K562 (cell line): ENCODE data around the gene A4GALT. TPM values are rescaled to one million over a fixed set of nuclear protein-coding genes. Genes with fewer than 3 reads are reported as not detected.

Experiments
- ATAC-seq: fragments of 200-7000 bp; cut with Tn5 transposase; 3 replicates; pipeline ENCODE4 v1.9.1; 2020; ENCODE audit warnings: moderate library complexity
- BruUV-seq: library from RNA; stranded (reverse); fragments of 400-500 nt; replicated peaks from 2 replicates; lab custom pipeline; 2021; lab: Mats Ljungman, UMichigan
- CTCF ChIA-PET: fragments of 300-600 bp; formaldehyde crosslinking; extraction: SDS; loops from one replicate; lab custom pipeline; 2021; ENCODE audit warnings: low intra/inter-chr PET ratio; lab: Yijun Ruan, JAX
- POLR2A ChIA-PET: fragments of 300-600, 350-650 bp; sonication (Branson Sonifier 250); formaldehyde crosslinking; extraction: SDS; loops from one replicate; lab custom pipeline; 2021; ENCODE audit warnings: antibody characterized with exemption, inconsistent platforms; lab: Yijun Ruan, JAX
- DNase-seq, 4 experiments: peaks; one replicate each; pipeline versions ENCODE4 v3.0.0 to v3.0.0-alpha.2; 2011 to 2018; ENCODE audit warnings: low spot score in 3 of 4, mixed read lengths in 3 of 4; ENCODE audit errors: extremely low read depth in 1 of 4
- FAIRE-seq: peaks from 2 replicates; lab custom pipeline; 2011; peaks lifted over from hg19 to GRCh38; lab: Jason Lieb, UNC
- H2AFZ ChIP-seq: 2 replicates; pipeline ENCODE4 v1.6.0; 2011; ENCODE audit warnings: low read depth, low read length, control low read depth, inconsistent platforms
- H3K27ac ChIP-seq: fragments of 200-600 bp; 3 replicates; pipeline ENCODE4 v1.8.0; 2011; ENCODE audit warnings: low read depth, mild to moderate bottlenecking, control low read depth, inconsistent platforms, low read length, moderate library complexity, mixed read lengths; ENCODE audit errors: extremely low read depth
- H3K27me3 ChIP-seq, 2 experiments: fragments of 300-600 bp in 1 of 2; 2 replicates in 1 of 2; 3 replicates in 1 of 2; pipeline versions ENCODE4 v1.6.0 to v1.8.0; 2011; ENCODE audit warnings: inconsistent platforms in 2 of 2, low read length in 2 of 2, mild to moderate bottlenecking in 1 of 2, mixed read lengths in 1 of 2, moderate library complexity in 1 of 2; ENCODE audit not compliant: control insufficient read depth in 2 of 2, insufficient read depth in 2 of 2
- H3K36me3 ChIP-seq: fragments of 300-600 bp; 3 replicates; pipeline ENCODE4 v1.8.0; 2011; ENCODE audit warnings: mild to moderate bottlenecking, low read length, inconsistent platforms; ENCODE audit not compliant: control insufficient read depth, insufficient read depth
- H3K4me1 ChIP-seq, 2 experiments: fragments of 200-600 bp in 1 of 2; replicated peaks in 1 of 2; 2 replicates in 1 of 2; 3 replicates in 1 of 2; pipeline versions ENCODE4 v1.5.1 to v1.8.0; 2011; ENCODE audit warnings: inconsistent platforms in 2 of 2, low read length in 2 of 2, mild to moderate bottlenecking in 1 of 2, mixed read lengths in 1 of 2, moderate library complexity in 1 of 2; ENCODE audit not compliant: control insufficient read depth in 2 of 2, insufficient read depth in 2 of 2
- H3K4me2 ChIP-seq: 2 replicates; pipeline ENCODE4 v1.6.1; 2011; ENCODE audit warnings: low read length, control low read depth, inconsistent platforms, mixed read lengths; ENCODE audit not compliant: insufficient read depth
- H3K4me3 ChIP-seq: fragments of 200-600 bp; sonication (generic), shearing (Covaris generic); 2 replicates; pipeline ENCODE4 v1.5.1; 2016; ENCODE audit warnings: control low read depth, inconsistent platforms
- H3K79me2 ChIP-seq: fragments of 200-600 bp; 3 replicates; pipeline ENCODE4 v1.8.0; 2011; ENCODE audit warnings: low read length, inconsistent platforms; ENCODE audit not compliant: control insufficient read depth, insufficient read depth
- H3K9ac ChIP-seq, 2 experiments: 2 replicates each; pipeline versions ENCODE4 v1.6.0 to v1.6.1; 2011; ENCODE audit warnings: low read depth in 2 of 2, low read length in 2 of 2, control low read depth in 1 of 2, inconsistent platforms in 1 of 2, mild to moderate bottlenecking in 1 of 2, mixed read lengths in 1 of 2; ENCODE audit not compliant: insufficient read depth in 1 of 2
- H3K9me1 ChIP-seq: one replicate; pipeline ENCODE4 v1.6.0; 2011; ENCODE audit warnings: inconsistent platforms, mild to moderate bottlenecking, low read length, moderate library complexity; ENCODE audit not compliant: control insufficient read depth, insufficient read depth
- H3K9me3 ChIP-seq: replicated peaks from 2 replicates; pipeline ENCODE4 v1.5.1; 2011; ENCODE audit warnings: low read depth, low read length, inconsistent platforms; ENCODE audit not compliant: control insufficient read depth, insufficient read depth
- H4K20me1 ChIP-seq: replicated peaks from 2 replicates; pipeline ENCODE4 v1.6.1; 2011; ENCODE audit warnings: low read length, inconsistent platforms, mixed read lengths; ENCODE audit not compliant: control insufficient read depth, insufficient read depth
- DEAF1 ChIP-seq: fragments of 450-650 bp; formaldehyde crosslinking; IDR thresholded peaks from 2 replicates; pipeline ENCODE4 v1.4.0; 2020; ENCODE audit warnings: mild to moderate bottlenecking, moderate library complexity
- FOS ChIP-seq: IDR thresholded peaks from 3 replicates; pipeline ENCODE4 v1.6.1; 2011; ENCODE audit not compliant: insufficient read length; ENCODE audit errors: extremely low read depth
- ID3 ChIP-seq, 2 experiments: fragments of 250-450 bp in 1 of 2; fragments of 450-650 bp in 1 of 2; sonication (Bioruptor Pico) in 1 of 2; IDR thresholded peaks; 2 replicates each; pipeline versions ENCODE4 v1.6.1 to v1.8.0; 2016 to 2021; ENCODE audit warnings: mild to moderate bottlenecking in 2 of 2, moderate library complexity in 2 of 2, missing compliant biosample characterization in 1 of 2, missing genetic modification characterization in 1 of 2
- MXD1 ChIP-seq: fragments of 250-450 bp; sonication (Bioruptor Pico); IDR thresholded peaks from 2 replicates; pipeline ENCODE4 v1.8.0; 2021; ENCODE audit warnings: borderline replicate concordance, mild to moderate bottlenecking, moderate library complexity; ENCODE audit not compliant: poor library complexity, severe bottlenecking
- NCOA4 ChIP-seq: fragments of 450-650 bp; IDR thresholded peaks from 2 replicates; pipeline ENCODE4 v1.6.1; 2018; ENCODE audit warnings: mild to moderate bottlenecking; ENCODE audit not compliant: partially characterized antibody
- NFIC ChIP-seq: fragments of 450-650 bp; IDR thresholded peaks from 2 replicates; pipeline ENCODE4 v1.6.1; 2017; ENCODE audit warnings: mild to moderate bottlenecking, inconsistent platforms
- ZNF79 ChIP-seq: fragments of 250-450 bp; sonication (Bioruptor Pico); IDR thresholded peaks from 2 replicates; pipeline ENCODE4 v1.4.0; 2020; ENCODE audit warnings: low read depth, mild to moderate bottlenecking, moderate library complexity
- WGBS: fragments of 100-300 bp; shearing (Covaris generic); methylation state at CpG from one replicate; pipeline ENCODE4 v1.1.6; 2016; ENCODE audit warnings: low coverage, mixed read lengths; ENCODE audit not compliant: insufficient coverage; ENCODE audit errors: missing lambda C conversion rate; 5-methylcytosine and 5-hydroxymethylcytosine counted together
- in situ Hi-C: fragments of 300-500 bp; cut with MboI; formaldehyde crosslinking; loops from 4 replicates; pipeline ENCODE4 v1.15.0; 2018; ENCODE audit warnings: inconsistent platforms, mixed read lengths
- intact Hi-C: fragments of 100-400 bp; cut with micrococcal nuclease; formaldehyde crosslinking; loops from 2 replicates; pipeline ENCODE4 v1.14.2; 2022
- polyA plus RNA-seq, 8 experiments: library from polyadenylated mRNA; depleted of rRNA in 4 of 8; stranded (reverse) in 5 of 8; unstranded in 3 of 8; fragments of >200 nt; fragmentation: Nextera tagmentation in 2 of 8; fragmentation: Illumina TruSeq in 1 of 8; extraction: Ambion mirVana in 2 of 8; extraction: Trizol in 1 of 8; gene quantifications; 2 replicates each; pipeline versions ENCODE4 v1.2.1 to v1.2.3, GENCODE V29; 2011 to 2014; ENCODE audit warnings: inconsistent platforms in 1 of 8, missing spikeins in 1 of 8
- total RNA-seq, 7 experiments: library from RNA; depleted of rRNA in 6 of 7; stranded (reverse); fragments of >200 nt in 6 of 7; fragmentation: Illumina TruSeq in 2 of 7; extraction: Trizol in 2 of 7; gene quantifications; 2 replicates each; pipeline versions ENCODE4 v1.2.1 to v1.2.3, GENCODE V29; 2011 to 2021; ENCODE audit warnings: low replicate concordance in 1 of 7

Gene A4GALT
- total and polyA plus RNA-seq, 9 of the 15 experiments (the other 6 are each of a cell fraction or from before 2014, with no cell fraction given): 0.07 to 0.11 TPM; not detected in 7

- H3K36me3 ChIP-seq: no peaks in the 10 kb centered on the region
- no peaks in the 10 kb centered on the region for H3K9me3 ChIP-seq
- no peak for DNase-seq
- in situ Hi-C loops: no loop called here
- no TSS peak for BruUV-seq
- no peak overlapping the region for H2AFZ ChIP-seq
- H3K27ac ChIP-seq: no peak overlapping the region
- POLR2A ChIA-PET: interaction anchor here (0.6 kb wide), 1 partner anchor 36 kb away, joined by 3 read pairs; no protein-coding TSS in a partner anchor
- H3K4me2 ChIP-seq: no peak overlapping the region
- CTCF ChIA-PET: no interaction called here
- H3K9me1 ChIP-seq: no peaks in the 10 kb centered on the region
- no peak overlapping the region for H3K4me3 ChIP-seq
- no peak for ATAC-seq
- no peaks in the 10 kb centered on the region for H4K20me1 ChIP-seq
- peaks cover 0 to 20% of the 10 kb centered on the region in 2 experiments; a peak in 4 of 5 replicates for H3K4me1 ChIP-seq
- no peaks in the 10 kb centered on the region for H3K79me2 ChIP-seq
- H3K9ac ChIP-seq: no peak overlapping the region
- WGBS: 28% methylated on average over 5 of the region's 6 CpGs
- FAIRE-seq: no peak
- H3K27me3 ChIP-seq: no peaks in the 10 kb centered on the region
- intact Hi-C loops: no loop called here
- TF ChIP-seq NFIC: no peak
- TF ChIP-seq DEAF1 (CRISPR knock-in tag): no peak
- no peak for TF ChIP-seq NCOA4
- TF ChIP-seq MXD1 (CRISPR knock-in tag): no peak
- TF ChIP-seq FOS: no peak
- no peak for TF ChIP-seq ZNF79 (CRISPR knock-in tag)
- no peak for TF ChIP-seq ID3 (CRISPR knock-in tag; IDR thresholded peaks at IDR 0.05)
- no peak for TF ChIP-seq ID3 (tag; IDR thresholded peaks at IDR 0.05)
Observed at GRCh38 chr22:42700901-42701300, 19.8 kb downstream of the A4GALT start.
